ENCODE measurements around the gene PLA2G2F. TPM values are rescaled to one million over a fixed set of nuclear protein-coding genes. Genes with fewer than 3 reads are reported as not detected.

Gene PLA2G2F
- total RNA-seq, 1 donor from 2014 or later, result not detected

DNA sequence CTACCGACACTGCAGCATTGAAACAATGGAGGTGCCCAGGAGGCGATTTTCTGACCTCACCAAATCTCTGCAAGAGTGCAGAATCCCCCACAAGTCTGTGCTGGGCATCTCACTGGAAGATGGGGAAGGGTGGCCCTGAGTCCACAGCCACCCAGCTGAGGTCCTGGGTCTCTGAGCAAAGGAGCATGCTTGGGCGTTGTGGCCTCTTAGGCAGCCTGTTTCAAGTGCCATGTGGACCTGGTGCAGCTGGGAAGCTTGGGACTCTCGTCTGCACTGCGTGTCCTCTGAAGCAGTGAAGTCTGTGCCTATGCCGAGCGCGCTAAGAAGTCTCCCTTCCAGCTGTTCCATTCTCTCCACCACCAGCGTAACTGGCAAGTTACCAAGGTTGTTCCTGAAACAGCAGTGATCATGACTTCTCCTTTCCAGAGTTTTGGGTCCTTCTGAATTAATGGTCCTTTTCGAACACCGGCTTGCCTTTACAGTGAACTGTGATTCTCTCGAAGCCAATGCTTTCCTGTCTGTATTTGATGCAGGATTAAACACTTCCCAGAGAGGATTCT, 52.2 kb downstream of the PLA2G2F start:
- TF ChIP-seq, protein P1, sequence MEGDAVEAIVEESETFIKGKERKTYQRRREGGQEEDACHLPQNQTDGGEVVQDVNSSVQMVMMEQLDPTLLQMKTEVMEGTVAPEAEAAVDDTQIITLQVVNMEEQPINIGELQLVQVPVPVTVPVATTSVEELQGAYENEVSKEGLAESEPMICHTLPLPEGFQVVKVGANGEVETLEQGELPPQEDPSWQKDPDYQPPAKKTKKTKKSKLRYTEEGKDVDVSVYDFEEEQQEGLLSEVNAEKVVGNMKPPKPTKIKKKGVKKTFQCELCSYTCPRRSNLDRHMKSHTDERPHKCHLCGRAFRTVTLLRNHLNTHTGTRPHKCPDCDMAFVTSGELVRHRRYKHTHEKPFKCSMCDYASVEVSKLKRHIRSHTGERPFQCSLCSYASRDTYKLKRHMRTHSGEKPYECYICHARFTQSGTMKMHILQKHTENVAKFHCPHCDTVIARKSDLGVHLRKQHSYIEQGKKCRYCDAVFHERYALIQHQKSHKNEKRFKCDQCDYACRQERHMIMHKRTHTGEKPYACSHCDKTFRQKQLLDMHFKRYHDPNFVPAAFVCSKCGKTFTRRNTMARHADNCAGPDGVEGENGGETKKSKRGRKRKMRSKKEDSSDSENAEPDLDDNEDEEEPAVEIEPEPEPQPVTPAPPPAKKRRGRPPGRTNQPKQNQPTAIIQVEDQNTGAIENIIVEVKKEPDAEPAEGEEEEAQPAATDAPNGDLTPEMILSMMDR (conservative IDR thresholded peaks at IDR 0.05), result no peak
- H3K27me3 Mint-ChIP-seq, result peaks cover 14% of the 10 kb centered on the region
- H3K4me1 Mint-ChIP-seq (ENCODE audit: unreplicated experiment), result peaks cover 20% of the 10 kb centered on the region
- no peak overlapping the region for H3K4me3 Mint-ChIP-seq
- no peak for DNase-seq (ENCODE audit: extremely low spot score, unreplicated experiment)
- no peak overlapping the region for H3K27ac Mint-ChIP-seq
- H3K36me3 Mint-ChIP-seq, result no peaks in the 10 kb centered on the region
- H3K9me3 Mint-ChIP-seq, result no peaks in the 10 kb centered on the region

DNA sequence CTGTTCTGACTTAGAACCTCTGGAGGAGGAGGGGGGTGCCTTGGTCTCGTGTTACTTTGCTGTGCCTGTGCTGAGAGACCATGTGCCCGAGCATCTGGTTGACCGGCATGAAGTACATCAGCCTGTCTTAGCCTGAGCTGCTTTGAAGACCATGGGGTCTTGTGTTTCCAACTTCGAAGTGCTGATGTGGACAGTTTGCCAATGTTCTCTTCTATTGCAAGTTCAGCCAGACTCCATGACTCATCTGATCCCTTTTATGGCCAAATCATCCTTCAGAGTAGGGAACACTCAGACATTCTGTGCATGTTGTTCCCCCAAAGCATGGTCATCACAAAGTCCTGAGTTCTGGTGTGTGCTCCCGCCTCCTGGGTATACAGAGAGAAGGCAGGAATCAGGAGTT, 53.2 kb downstream of the PLA2G2F start:
- Mint-ChIP-seq H3K36me3 (no peaks in the 10 kb centered on the region), H3K4me3 (no peak overlapping the region), H3K27ac (no peak overlapping the region), H3K4me1 (ENCODE audit: unreplicated experiment) (peaks cover 11% of the 10 kb centered on the region), H3K27me3 (peaks cover 10% of the 10 kb centered on the region), H3K9me3 (no peaks in the 10 kb centered on the region)
- no peak for DNase-seq (ENCODE audit: extremely low spot score, unreplicated experiment)
- TF ChIP-seq, protein P1 (conservative IDR thresholded peaks at IDR 0.05), result no peak

DNA sequence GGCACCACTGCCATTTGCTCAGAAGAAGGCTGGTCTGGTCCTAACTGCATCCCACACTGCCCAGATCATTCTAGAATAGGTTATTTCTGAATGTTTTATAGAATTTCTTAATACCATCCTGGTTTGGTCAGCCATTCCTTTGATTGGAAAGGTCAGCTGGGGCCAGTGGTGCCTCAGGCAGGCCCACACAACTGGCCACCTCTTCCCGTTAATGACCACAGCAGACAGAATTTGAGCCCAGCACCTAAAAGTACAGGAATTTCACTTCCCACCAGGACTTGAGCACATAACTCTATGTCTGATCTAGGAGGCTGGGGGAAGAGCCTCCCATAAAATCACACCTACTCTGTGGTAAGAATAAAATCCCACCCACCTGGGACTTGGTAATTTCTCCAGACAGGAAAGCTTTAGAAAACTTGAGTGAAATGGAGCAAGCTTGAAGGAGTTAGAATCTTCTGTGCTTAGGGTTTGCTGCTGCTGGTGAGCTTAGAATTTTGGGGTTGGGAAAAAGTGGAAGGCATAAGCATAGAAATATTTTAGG, 53.8 kb downstream of the PLA2G2F start:
- Mint-ChIP-seq H3K27ac (no peak overlapping the region), H3K4me3 (no peak overlapping the region), H3K9me3 (no peaks in the 10 kb centered on the region), H3K27me3 (peaks cover 10% of the 10 kb centered on the region), H3K36me3 (no peaks in the 10 kb centered on the region), H3K4me1 (ENCODE audit: unreplicated experiment) (peaks cover 7% of the 10 kb centered on the region)
- TF ChIP-seq, protein P1 (conservative IDR thresholded peaks at IDR 0.05), result no peak
- no peak for DNase-seq (ENCODE audit: extremely low spot score, unreplicated experiment)

DNA sequence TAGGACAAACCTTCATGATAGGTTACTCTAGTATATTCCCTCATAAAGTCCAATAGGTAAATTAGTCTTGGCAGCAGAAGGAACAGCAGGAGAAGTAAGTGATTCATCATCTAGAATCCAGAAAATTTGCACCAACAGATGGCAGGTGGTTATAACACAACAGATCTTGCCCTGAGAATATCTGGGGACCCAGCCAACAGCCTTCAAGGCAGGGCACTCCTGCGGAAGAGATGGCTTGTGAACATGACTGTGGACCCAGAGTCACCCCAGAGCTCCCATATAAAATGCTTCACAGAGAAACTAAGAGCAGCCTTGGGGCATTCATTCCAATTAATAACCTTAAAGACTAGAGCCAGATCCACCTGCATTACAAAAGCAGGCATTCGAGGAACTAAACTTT, 55.1 kb downstream of the PLA2G2F start:
- Mint-ChIP-seq H3K4me3 (no peak overlapping the region), H3K27me3 (peaks cover 9% of the 10 kb centered on the region), H3K27ac (no peak overlapping the region), H3K36me3 (no peaks in the 10 kb centered on the region), H3K9me3 (no peaks in the 10 kb centered on the region), H3K4me1 (ENCODE audit: unreplicated experiment) (no peaks in the 10 kb centered on the region)
- no peak for DNase-seq (ENCODE audit: extremely low spot score, unreplicated experiment)
- TF ChIP-seq, protein P1 (conservative IDR thresholded peaks at IDR 0.05), result no peak

DNA sequence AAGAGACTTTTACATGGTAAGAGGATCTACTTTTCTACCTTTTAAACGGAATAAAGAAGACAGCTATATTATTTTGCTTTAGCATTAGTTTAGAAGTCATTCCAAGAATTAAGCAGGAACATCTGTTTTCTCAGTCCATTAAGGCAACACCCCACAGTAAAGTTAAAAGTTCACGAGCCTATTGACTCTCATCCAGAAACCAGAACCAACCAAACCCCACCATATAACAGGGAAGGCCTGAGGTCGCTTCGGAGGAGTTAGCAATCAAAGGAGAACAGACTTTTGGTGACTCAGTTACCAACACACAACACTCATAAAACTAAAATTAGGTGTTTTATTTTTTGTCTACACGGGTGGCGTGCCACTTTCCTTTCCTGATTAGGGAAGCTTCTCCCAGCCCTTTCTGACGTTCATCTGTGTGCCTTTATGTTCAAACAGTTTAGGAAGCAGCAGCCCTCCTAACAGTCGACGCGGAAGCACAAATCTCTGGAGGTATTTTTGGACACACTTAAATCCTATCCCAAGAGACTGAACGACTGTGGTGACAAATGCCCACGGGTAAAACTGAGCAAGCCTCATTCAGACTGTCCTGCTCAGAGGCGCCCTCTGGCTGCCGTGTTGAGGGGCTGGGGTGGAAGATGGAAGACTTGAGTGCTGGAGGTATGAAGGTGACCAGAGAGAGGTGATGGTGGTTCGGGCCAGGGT, 55.8 kb downstream of the PLA2G2F start:
- no peak overlapping the region for H3K4me3 Mint-ChIP-seq
- H3K27me3 Mint-ChIP-seq, result peaks cover 12% of the 10 kb centered on the region
- no peak for DNase-seq (ENCODE audit: extremely low spot score, unreplicated experiment)
- no peaks in the 10 kb centered on the region for H3K9me3 Mint-ChIP-seq
- no peak overlapping the region for H3K27ac Mint-ChIP-seq
- H3K36me3 Mint-ChIP-seq, result no peaks in the 10 kb centered on the region
- H3K4me1 Mint-ChIP-seq (ENCODE audit: unreplicated experiment), result no peaks in the 10 kb centered on the region
- TF ChIP-seq, protein P1 (conservative IDR thresholded peaks at IDR 0.05), result peak; percentile 77
